IPS DF 6.9 (cell line): ENCODE measurements around the gene ZDHHC24.
"Not testable (repeated sequence)": the region's sequence is repeated elsewhere in the genome, so short reads cannot be mapped to it uniquely, and the experiment has no call there.

Experiments used
- DNase-seq: peaks from one replicate; pipeline ENCODE4 v3.0.0-alpha.2; 2013; ENCODE audit warnings: low read depth, low spot score
- H3K27ac ChIP-seq: one replicate; pipeline ENCODE4 v1.5.1; 2013; ENCODE audit warnings: low read length, control low read depth
- H3K27me3 ChIP-seq: 2 replicates; pipeline ENCODE4 v1.6.1; 2013; ENCODE audit warnings: mild to moderate bottlenecking, low read length; ENCODE audit not compliant: control insufficient read depth, insufficient read depth
- H3K36me3 ChIP-seq: 2 replicates; pipeline ENCODE4 v1.6.1; 2013; ENCODE audit warnings: low read length; ENCODE audit not compliant: control insufficient read depth, insufficient read depth
- H3K4me1 ChIP-seq: 2 replicates; pipeline ENCODE4 v1.6.1; 2013; ENCODE audit warnings: low read length; ENCODE audit not compliant: control insufficient read depth, insufficient read depth
- H3K4me3 ChIP-seq: 2 replicates; pipeline ENCODE4 v1.5.1; 2013; ENCODE audit warnings: mild to moderate bottlenecking, low read length
- H3K9me3 ChIP-seq: 2 replicates; pipeline ENCODE4 v1.6.1; 2013; ENCODE audit warnings: low read length, inconsistent platforms; ENCODE audit not compliant: control insufficient read depth, insufficient read depth
- WGBS: extraction: QIAGEN DNeasy Blood & Tissue Kit; methylation state at CpG from one replicate; pipeline ENCODE4 v1.1.7; 2013; ENCODE audit warnings: mixed read lengths, missing lambda C conversion rate; ENCODE audit not compliant: insufficient read length, insufficient coverage; 5-methylcytosine and 5-hydroxymethylcytosine counted together

ZDHHC24 gene

GRCh38 chr11:66544952-66545351, 896 bp downstream of the ZDHHC24 start:
- not testable (repeated sequence) for H3K27ac ChIP-seq, H3K27me3 ChIP-seq, H3K4me3 ChIP-seq, H3K9me3 ChIP-seq, DNase-seq, H3K4me1 ChIP-seq, H3K36me3 ChIP-seq
- WGBS: no CpG with 5 or more reads among the region's 14 CpGs

- DNase-seq: no peak
- Histone ChIP-seq H3K4me3 (no peak overlapping the region), H3K9me3 (no peaks in the 10 kb centered on the region), H3K27ac (no peak overlapping the region), H3K4me1 (no peaks in the 10 kb centered on the region), H3K36me3 (no peaks in the 10 kb centered on the region), H3K27me3 (no peaks in the 10 kb centered on the region)
- no CpG with 5 or more reads among the region's 26 CpGs for WGBS
Observed at GRCh38 chr11:66543263-66544107, 2.4 kb downstream of the ZDHHC24 start.

DNA sequence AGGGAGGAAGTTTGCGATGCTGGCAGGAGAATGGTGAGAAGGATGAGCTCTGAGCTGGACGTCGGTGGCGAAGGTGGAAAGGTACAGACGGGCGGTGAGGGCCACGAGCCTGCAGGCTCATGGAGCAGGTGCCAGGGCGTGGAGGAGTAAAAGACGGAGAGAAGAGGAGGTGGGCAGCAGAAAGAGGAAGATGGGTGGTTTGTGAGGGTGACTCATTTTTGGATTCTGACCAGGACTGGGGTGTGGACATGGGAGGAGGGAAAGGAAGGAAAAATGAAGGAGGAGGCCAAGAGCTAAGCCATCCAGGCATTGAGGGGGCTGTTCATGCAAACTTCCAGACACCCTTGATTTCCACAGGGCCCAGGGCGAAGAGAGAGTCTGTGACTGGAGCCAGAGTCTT, 3.5 kb downstream of the ZDHHC24 start:
- Histone ChIP-seq H3K4me1 (no peaks in the 10 kb centered on the region), H3K27ac (no peak overlapping the region), H3K9me3 (no peaks in the 10 kb centered on the region), H3K36me3 (no peaks in the 10 kb centered on the region), H3K27me3 (no peaks in the 10 kb centered on the region), H3K4me3 (no peak overlapping the region)
- WGBS: no CpG with 5 or more reads among the region's 10 CpGs
- no peak for DNase-seq

GRCh38 chr11:66541892-66542291, 4.0 kb downstream of the ZDHHC24 start:
- WGBS: no CpG with 5 or more reads among the region's 4 CpGs
- Histone ChIP-seq H3K27ac (no peak overlapping the region), H3K9me3 (no peaks in the 10 kb centered on the region), H3K36me3 (no peaks in the 10 kb centered on the region), H3K27me3 (no peaks in the 10 kb centered on the region), H3K4me1 (no peaks in the 10 kb centered on the region), H3K4me3 (no peak overlapping the region)
- DNase-seq: no peak

DNA sequence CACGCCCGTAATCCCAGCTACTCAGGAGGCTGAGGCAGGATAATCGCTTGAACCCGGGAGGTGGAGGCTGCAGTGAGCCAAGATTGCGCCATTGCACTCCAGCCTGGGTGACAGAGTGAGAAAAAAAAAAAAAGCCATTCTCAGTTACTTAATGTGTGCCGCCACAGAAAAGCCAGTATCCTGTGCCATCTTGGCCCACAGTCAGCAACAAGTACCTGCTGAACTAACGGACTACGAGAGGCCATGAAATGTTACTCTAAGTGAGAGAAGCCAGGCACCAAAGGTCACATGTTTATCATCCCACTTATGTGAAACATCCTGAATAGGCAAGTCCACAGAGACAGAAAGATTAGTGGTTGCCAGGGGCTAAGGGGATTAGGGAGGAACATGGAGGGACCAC, 5.2 kb downstream of the ZDHHC24 start:
- not testable (repeated sequence) for H3K4me1 ChIP-seq, H3K36me3 ChIP-seq, H3K9me3 ChIP-seq, H3K27ac ChIP-seq, H3K27me3 ChIP-seq, H3K4me3 ChIP-seq, DNase-seq
- WGBS: no CpG with 5 or more reads among the region's 8 CpGs

GRCh38 chr11:66539870-66540213, 6.0 kb downstream of the ZDHHC24 start:
- Histone ChIP-seq H3K27ac (no peak overlapping the region), H3K36me3 (no peaks in the 10 kb centered on the region), H3K4me1 (no peaks in the 10 kb centered on the region), H3K4me3 (no peak overlapping the region), H3K27me3 (no peaks in the 10 kb centered on the region), H3K9me3 (no peaks in the 10 kb centered on the region)
- WGBS: no CpG with 5 or more reads among the region's 10 CpGs
- no peak for DNase-seq

- no peak overlapping the region for H3K27ac ChIP-seq
- no CpG with 5 or more reads among the region's 16 CpGs for WGBS
- no peaks in the 10 kb centered on the region for H3K9me3 ChIP-seq
- DNase-seq: no peak
- H3K4me3 ChIP-seq: no peak overlapping the region
- H3K36me3 ChIP-seq: no peaks in the 10 kb centered on the region
- H3K27me3 ChIP-seq: no peaks in the 10 kb centered on the region
- H3K4me1 ChIP-seq: no peaks in the 10 kb centered on the region
Observed at GRCh38 chr11:66539170-66539869, 6.5 kb downstream of the ZDHHC24 start.

DNA sequence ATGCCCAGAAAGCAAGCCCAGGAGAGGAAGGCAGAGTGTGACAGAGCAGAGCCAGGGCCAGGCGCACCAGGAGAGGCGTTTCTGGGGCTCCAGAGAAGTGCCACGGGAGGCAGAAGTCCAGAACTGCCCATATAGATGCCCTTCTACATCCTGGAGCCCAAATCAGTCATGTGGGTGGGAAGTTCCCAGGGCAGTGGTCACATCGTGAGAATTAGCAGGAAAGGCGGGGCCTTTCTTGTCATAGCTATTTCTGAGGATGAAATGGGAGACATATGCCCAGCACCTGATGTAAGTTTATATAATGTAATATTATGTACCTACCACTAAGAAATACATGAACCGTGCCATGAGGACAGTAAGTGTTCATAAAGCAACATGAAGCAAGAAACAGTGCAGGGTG, 13.1 kb downstream of the ZDHHC24 start:
- DNase-seq: no peak
- no peak overlapping the region for H3K4me3 ChIP-seq
- no peak overlapping the region for H3K27ac ChIP-seq
- no peaks in the 10 kb centered on the region for H3K36me3 ChIP-seq
- no peaks in the 10 kb centered on the region for H3K4me1 ChIP-seq
- no peaks in the 10 kb centered on the region for H3K9me3 ChIP-seq
- no peaks in the 10 kb centered on the region for H3K27me3 ChIP-seq
- no CpG with 5 or more reads among the region's 6 CpGs for WGBS

- H3K4me1 ChIP-seq: no peaks in the 10 kb centered on the region
- no peak for DNase-seq
- H3K36me3 ChIP-seq: peaks cover under 1% of the 10 kb centered on the region; the same call in 1 of the 2 replicates
- H3K27me3 ChIP-seq: no peaks in the 10 kb centered on the region
- H3K27ac ChIP-seq: no peak overlapping the region
- H3K9me3 ChIP-seq: no peaks in the 10 kb centered on the region
- no CpG with 5 or more reads among the region's 11 CpGs for WGBS
- H3K4me3 ChIP-seq: no peak overlapping the region
Observed at GRCh38 chr11:66531841-66532240, 14.0 kb downstream of the ZDHHC24 start.

DNA sequence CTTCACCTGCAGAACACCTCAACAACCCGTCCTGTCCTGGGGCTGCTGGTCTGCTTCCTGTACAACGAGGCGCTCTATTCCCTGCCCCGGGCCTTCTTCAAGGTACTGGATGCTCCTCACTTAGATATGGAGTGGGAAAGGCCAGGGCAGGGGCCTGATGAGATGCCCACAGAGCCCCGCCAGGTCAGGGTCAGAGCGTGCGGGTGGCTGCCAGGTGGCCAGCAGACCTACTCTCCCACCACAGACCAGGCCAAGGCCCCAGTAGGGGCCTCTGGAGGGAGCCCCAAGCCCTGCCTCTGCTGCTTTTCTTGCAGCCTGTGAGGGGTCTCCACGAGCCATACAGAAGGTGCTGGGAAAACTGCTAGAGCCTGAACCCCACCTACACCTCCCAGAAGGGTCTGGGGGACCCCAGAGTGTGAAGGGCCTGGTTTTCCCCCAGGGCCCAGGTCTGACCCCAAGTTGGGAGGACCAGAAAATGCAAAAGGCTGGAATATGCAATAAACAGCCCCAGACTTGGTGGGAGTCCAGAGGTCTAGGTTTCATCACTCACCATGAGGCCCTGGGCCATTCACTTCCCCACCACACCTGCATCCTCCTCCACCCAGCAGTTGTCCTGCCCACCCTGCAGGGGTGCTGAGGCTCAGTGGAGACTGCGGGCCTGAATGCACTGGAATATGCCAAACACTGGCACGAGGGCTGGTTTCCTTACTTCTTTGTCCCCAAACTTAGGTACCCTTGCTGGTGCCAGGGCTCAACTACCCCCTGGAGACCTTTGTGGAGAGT, 14.7 kb downstream of the ZDHHC24 start:
- WGBS: no CpG with 5 or more reads among the region's 10 CpGs
- no peak for DNase-seq
- H3K4me3 ChIP-seq: no peak overlapping the region
- peaks cover 3% of the 10 kb centered on the region; the same call in 1 of the 2 replicates for H3K36me3 ChIP-seq
- H3K27me3 ChIP-seq: no peaks in the 10 kb centered on the region
- no peaks in the 10 kb centered on the region for H3K9me3 ChIP-seq
- no peaks in the 10 kb centered on the region for H3K4me1 ChIP-seq
- no peak overlapping the region for H3K27ac ChIP-seq
